Measurements from ENCODE around the gene TNFAIP1. TPM values are rescaled to one million over a fixed set of nuclear protein-coding genes. Genes with fewer than 3 reads are reported as not detected.

TNFAIP1 gene
- polyA plus RNA-seq, 1 donor (not counting 4 experiments of a cell fraction or from before 2014, with no cell fraction given) = 84.6 TPM

- Histone ChIP-seq H3K9ac (ENCODE audit: control insufficient read depth, extremely low read depth, insufficient read depth, low read length) (no peak overlapping the region), H4K20me1 (ENCODE audit: control insufficient read depth, extremely low read depth, insufficient read depth, low read length) (peaks cover 9% of the 10 kb centered on the region), H3K36me3 (ENCODE audit: control insufficient read depth in 2 of 2, extremely low read depth in 1 of 2, insufficient read depth in 2 of 2, low read length in 2 of 2) (peaks cover 65 to 66% of the 10 kb centered on the region in 2 experiments), H3K79me2 (ENCODE audit: control insufficient read depth, insufficient read depth, low read length) (peaks cover 25% of the 10 kb centered on the region), H3K27ac (ENCODE audit: control insufficient read depth, insufficient read depth, low read length) (no peak overlapping the region), H3K9me1 (ENCODE audit: control insufficient read depth, extremely low read depth, insufficient read depth, low read length) (peaks cover 4% of the 10 kb centered on the region), H3K4me2 (ENCODE audit: control insufficient read depth, extremely low read depth, insufficient read depth, low read depth, low read length) (no peak overlapping the region), H2AFZ (ENCODE audit: control insufficient read depth, low read length) (no peak overlapping the region), H3K4me3 (ENCODE audit: control insufficient read depth in 2 of 3, extremely low read depth in 1 of 3, insufficient read depth in 2 of 3, low read depth in 1 of 3, low read length in 3 of 3) (no peak overlapping the region), H3K27me3 (ENCODE audit: control insufficient read depth, extremely low read depth, insufficient read depth, low read length) (no peaks in the 10 kb centered on the region), H3K4me1 (ENCODE audit: control insufficient read depth, extremely low read depth, insufficient read depth, low read length) (peaks cover 36% of the 10 kb centered on the region), H3K9me3 (ENCODE audit: control insufficient read depth, low read depth, low read length) (no peaks in the 10 kb centered on the region)
- TF ChIP-seq CTCF (optimal IDR thresholded peaks at IDR 0.05 in 1 of 3, IDR thresholded peaks at IDR 0.05 in 1 of 3, conservative IDR thresholded peaks at IDR 0.05 in 1 of 3; ENCODE audit: extremely low read depth in 1 of 3, insufficient read depth in 2 of 3, low read length in 3 of 3) = no peak
- TF ChIP-seq EZH2 (IDR thresholded peaks at IDR 0.05; ENCODE audit: low read length) = no peak
- dilution Hi-C loops (cut with MboI; ENCODE audit: extremely low pct_ligation_motif_present, low sequenced_read_pairs) = no loop called here
- no peak for FAIRE-seq
- DNase-seq (ENCODE audit: low read depth, low spot score) = no peak
These were observed 8.0 kb downstream of the TNFAIP1 start for GRCh38 chr17:28343491-28343932.

- no peak overlapping the region for H3K4me2 ChIP-seq (ENCODE audit: control insufficient read depth, extremely low read depth, insufficient read depth, low read depth, low read length)
- H3K4me3 ChIP-seq (ENCODE audit: control insufficient read depth in 2 of 3, extremely low read depth in 1 of 3, insufficient read depth in 2 of 3, low read depth in 1 of 3, low read length in 3 of 3) = no peak overlapping the region
- peaks cover 66 to 70% of the 10 kb centered on the region in 2 experiments for H3K36me3 ChIP-seq (ENCODE audit: control insufficient read depth in 2 of 2, extremely low read depth in 1 of 2, insufficient read depth in 2 of 2, low read length in 2 of 2)
- H3K27ac ChIP-seq (ENCODE audit: control insufficient read depth, insufficient read depth, low read length) = no peak overlapping the region
- H3K27me3 ChIP-seq (ENCODE audit: control insufficient read depth, extremely low read depth, insufficient read depth, low read length) = no peaks in the 10 kb centered on the region
- peaks cover 33% of the 10 kb centered on the region for H3K4me1 ChIP-seq (ENCODE audit: control insufficient read depth, extremely low read depth, insufficient read depth, low read length)
- no peak overlapping the region for H2AFZ ChIP-seq (ENCODE audit: control insufficient read depth, low read length)
- peaks cover 21% of the 10 kb centered on the region for H3K79me2 ChIP-seq (ENCODE audit: control insufficient read depth, insufficient read depth, low read length)
- DNase-seq (ENCODE audit: low read depth, low spot score) (no peak), FAIRE-seq (no peak)
- H4K20me1 ChIP-seq (ENCODE audit: control insufficient read depth, extremely low read depth, insufficient read depth, low read length) = peaks cover 6% of the 10 kb centered on the region
- dilution Hi-C loops (cut with MboI; ENCODE audit: extremely low pct_ligation_motif_present, low sequenced_read_pairs) = no loop called here
- TF ChIP-seq EZH2 (IDR thresholded peaks at IDR 0.05; ENCODE audit: low read length) (no peak), CTCF (optimal IDR thresholded peaks at IDR 0.05 in 1 of 3, IDR thresholded peaks at IDR 0.05 in 1 of 3, conservative IDR thresholded peaks at IDR 0.05 in 1 of 3; ENCODE audit: extremely low read depth in 1 of 3, insufficient read depth in 2 of 3, low read length in 3 of 3) (no peak)
- H3K9ac ChIP-seq (ENCODE audit: control insufficient read depth, extremely low read depth, insufficient read depth, low read length) = no peak overlapping the region
- peaks cover 3% of the 10 kb centered on the region for H3K9me1 ChIP-seq (ENCODE audit: control insufficient read depth, extremely low read depth, insufficient read depth, low read length)
- H3K9me3 ChIP-seq (ENCODE audit: control insufficient read depth, low read depth, low read length) = no peaks in the 10 kb centered on the region
These were observed 8.4 kb downstream of the TNFAIP1 start for GRCh38 chr17:28344011-28344410.
